SKM-1 treated with dmso at 0.1 percent for 144 hours (cell line): ENCODE results near the gene IKBKE.

Experiments
- DNase-seq: peaks from one replicate; lab custom pipeline; 2025; ENCODE audit not compliant: unreplicated experiment; lab: John Stamatoyannopoulos, UW

The IKBKE gene

GRCh38 chr1:206453111-206453510, 17.2 kb upstream of the IKBKE start:
- no peak for DNase-seq

- no peak for DNase-seq
These were observed 15.0 kb upstream of the IKBKE start for GRCh38 chr1:206455289-206455665.

- no peak for DNase-seq
These were observed 14.5 kb upstream of the IKBKE start for GRCh38 chr1:206455666-206456344.

DNA sequence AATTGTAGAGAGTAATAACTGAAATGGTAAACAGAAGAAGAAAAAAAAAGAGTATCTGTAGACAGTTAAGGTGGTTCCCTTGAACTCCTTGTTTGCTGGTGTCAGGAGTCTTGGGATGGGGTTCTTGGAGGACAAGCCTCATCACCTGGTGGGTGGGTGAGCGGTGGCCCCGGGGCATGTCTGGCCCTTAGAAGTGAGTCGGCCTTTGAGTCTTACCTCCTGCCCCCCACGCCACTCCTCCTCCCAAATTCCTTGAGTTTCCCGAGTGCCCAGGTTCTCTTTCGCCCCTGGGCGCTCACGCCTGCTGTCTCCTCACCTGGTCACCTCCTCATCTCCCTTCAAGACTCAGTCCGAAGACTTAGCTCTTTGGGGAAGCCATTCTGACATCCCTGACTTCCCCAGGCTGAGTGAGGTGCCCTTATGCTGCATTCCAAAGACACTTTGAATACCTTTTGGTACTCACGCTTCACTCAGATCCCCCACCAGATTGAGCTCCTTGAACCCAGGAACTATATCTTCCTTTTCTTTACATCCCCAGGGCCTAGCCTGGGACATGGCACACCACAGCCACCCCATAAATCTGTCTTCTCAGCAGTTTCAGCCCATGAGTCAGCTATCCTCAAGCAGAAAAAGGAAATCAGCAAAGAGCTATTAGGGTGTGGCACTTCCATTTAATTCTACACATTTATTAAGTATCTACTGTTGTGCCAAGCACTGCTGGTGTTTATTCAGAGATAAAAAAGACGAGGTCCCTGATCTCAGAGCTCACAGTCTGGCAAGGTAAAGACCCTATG, 13.5 kb upstream of the IKBKE start:
- DNase-seq, result no peak

DNA sequence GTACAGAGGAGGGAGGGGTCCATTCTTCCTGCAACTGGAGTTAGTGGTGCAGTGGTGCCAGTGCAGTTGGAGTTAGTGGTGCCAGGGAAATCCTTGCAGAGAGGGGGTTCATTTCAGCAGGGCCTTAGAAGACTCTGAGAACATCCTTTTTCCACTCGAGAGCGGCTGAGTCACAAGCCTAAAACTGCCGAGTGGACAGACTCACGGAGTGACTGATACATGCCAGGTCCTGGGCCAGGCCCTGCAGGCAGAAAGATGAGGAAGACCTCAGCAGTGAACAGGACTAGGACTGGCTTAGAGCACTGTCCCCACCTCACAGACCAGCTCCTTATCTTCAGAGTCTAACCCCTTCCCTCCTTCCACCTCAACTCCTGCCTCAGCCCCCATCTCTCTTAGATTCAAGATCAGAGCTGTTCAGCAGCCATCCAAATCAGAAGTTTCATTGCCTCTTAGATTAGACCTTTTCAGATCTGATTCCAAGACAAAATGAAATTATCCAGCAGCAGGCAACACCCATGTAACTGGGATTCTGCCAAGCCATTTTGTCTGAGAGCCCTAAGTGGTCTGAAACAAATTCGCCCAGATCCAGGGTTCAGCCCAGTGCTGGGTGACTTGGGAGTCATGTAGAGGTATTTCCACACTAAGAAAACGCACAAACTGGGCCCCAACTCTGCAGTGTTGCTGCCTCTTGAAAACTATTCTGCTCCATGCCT, 12.7 kb upstream of the IKBKE start:
- no peak for DNase-seq

GRCh38 chr1:206459703-206460102, 10.6 kb upstream of the IKBKE start:
- no peak for DNase-seq

DNA sequence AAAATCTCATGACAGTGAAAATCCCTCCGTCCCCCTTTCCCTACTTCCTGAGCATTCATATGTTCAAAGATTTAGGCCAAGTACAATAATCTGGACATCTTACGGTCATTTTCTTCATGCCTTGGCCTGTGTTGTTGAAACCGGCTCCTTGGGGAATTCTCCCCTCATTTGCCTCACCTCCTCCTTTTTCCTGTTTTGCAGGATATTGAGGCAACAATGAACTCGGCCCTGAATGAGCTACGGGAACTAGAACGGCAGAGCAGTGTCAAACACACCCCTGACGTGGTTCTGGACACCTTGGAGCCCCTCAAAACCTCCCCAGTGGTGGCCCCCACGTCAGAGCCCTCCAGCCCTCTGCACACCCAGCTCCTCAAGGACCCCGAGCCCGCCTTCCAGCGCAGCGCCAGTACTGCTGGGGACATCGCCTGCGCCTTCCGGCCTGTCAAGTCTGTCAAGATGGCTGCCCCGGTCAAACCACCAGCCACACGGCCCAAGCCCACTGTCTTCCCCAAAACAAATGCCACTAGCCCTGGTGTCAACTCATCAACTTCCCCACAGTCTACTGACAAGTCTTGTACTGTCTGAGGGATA, 9.3 kb upstream of the IKBKE start:
- DNase-seq, result no peak

DNA sequence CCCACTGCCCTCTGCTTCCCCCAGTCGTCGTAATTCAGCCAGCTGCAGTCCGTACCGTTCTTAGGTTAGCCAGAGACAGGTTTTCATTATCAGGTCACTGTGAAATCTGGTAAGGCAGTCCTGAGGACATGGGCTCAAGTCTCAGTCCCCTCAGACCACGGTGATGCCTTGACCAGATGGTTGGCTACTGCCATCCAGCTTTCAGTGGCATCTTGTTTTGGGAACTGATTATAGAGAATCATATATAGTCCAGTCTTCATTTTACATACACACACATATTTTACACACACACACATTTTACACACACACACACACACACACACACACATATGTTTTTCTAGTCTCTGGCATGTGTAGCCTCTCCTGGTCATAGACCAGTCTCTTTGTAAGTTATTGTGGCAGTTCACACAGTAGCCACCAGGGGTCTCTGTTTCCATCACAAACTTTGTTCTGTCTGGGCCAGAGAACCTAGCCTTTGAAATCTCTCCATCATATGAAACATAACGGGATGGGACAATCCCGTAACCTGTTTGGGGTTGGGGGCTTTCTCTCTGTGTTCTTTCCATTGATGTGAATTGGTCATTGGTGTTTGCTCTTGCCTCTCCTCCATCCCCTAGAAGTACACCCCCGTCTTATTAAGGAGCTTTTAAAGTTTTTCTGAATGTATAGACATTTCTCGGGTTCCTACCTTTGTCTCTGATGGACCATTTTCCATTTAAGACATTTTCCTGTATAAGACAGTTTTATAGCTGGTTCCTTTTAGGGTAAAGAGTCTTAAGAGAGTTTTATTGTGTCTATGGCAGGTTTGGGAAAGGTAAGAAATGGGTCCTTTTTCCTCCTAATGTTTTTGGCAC, 8.4 kb upstream of the IKBKE start:
- DNase-seq, result peak; percentile 77

- no peak for DNase-seq
These were observed 7.1 kb upstream of the IKBKE start for GRCh38 chr1:206463137-206463536.

- DNase-seq, result no peak
These were observed 6.4 kb upstream of the IKBKE start for GRCh38 chr1:206463911-206464310.

DNA sequence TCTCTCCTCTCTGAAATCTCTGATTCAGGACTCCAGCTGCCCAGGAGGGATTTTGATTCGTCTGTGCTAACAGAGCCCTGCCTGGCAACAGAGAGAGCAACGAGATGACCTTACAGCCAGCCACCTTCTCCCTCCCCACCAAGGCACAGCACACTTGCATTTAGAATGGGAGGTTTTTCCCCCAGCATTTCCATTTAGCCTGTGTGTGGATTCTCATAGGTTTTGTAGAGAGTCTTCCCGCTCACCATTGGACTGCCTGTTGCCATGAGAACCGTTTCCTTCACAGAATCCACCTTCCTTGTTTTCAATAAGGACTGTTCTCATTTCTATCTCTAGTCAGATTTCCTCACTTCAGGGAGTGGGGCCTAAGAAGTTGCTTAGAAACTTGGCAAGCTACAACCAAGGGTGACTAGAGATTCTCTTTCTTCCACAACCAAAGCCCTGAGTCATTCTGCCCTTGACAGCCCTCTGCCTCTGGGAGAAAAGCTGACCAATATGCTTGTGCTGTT, 5.8 kb upstream of the IKBKE start:
- DNase-seq, result peak; percentile 65

DNA sequence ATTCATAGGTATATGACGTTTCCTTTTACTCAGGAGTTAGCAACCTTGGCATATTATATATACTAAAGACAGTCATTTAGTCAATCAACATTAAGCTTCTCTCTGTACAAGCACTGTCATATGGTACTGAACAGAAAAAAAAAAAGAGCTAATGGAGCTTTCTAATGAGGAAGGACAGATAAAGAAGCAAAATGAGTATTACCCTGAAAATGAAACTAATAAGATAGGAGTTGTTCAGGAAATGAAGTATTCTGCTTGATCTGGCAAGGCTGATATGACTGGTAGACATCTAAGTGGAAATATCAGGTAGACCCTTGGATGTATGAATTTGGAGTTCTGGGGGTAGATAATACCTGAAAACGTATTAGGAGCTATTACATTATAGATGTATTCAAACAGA, 4.3 kb upstream of the IKBKE start:
- DNase-seq, result no peak

GRCh38 chr1:206466840-206467649, 3.2 kb upstream of the IKBKE start:
- DNase-seq, result no peak

GRCh38 chr1:206467915-206468314, 2.4 kb upstream of the IKBKE start:
- peak; percentile 99 for DNase-seq

- DNase-seq, result peak; percentile 24
These were observed 1.7 kb upstream of the IKBKE start for GRCh38 chr1:206468571-206468970.

DNA sequence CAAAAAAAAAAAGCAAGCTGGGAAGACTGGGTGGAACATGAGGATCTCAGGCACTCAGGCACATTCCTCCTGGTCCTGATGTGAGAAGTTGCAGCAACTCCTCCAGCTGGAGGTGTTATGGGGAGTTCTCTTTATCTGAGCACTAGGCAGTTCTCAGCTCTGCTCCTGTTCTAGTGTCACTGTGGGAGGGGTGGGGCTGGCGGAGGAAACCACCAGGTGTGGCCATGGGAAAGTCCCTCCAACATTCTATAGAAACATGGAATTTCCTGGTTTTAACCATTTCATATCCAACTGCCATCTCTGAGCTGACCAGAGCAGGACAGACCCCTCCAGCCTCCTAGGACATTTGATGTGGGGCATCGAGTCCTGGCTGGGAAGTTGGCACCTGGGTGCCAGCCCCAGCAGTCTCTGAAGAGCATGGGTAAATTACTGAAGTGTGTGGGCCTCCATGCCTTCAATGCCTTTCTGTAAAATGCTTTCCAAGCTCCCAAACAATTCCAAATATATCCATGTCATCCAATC, 804 bp upstream of the IKBKE start:
- DNase-seq, result no peak

DNA sequence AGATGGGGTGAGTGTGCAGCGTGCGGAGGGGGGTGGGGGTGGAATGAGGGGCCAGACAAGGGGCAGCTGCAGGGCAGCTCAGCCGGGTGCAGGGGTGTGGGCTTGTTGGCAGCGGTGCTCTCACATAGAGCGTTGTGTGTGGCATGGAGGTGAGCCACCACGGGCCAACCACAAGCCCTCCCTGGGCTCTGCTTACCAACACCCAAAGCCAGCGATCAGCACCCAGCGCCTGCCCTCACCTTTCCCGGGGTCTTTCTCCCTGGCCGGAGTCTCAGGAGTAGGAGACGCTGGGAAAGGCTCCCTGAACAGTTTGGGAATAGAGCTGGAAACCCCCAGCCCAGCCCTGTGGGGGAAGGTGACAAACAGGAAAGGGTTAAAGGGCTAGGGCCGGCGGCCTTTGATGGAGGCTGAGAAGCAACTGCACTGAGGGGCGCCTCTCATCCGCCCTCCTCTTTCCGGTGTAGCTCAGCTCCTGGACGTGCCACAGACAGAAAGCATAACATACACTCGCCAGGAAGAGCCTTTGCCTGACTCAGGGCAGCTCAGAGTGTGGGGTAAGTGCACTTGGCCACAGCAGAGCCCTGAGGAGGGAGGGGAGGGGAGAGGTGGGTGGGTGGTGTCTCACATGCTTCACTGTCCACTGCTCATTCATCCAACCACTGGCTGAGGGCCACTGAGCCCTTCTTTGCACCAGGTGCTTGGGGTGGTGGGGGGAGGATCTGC, 577 bp downstream of the IKBKE start:
- DNase-seq, result peak; percentile 43

DNA sequence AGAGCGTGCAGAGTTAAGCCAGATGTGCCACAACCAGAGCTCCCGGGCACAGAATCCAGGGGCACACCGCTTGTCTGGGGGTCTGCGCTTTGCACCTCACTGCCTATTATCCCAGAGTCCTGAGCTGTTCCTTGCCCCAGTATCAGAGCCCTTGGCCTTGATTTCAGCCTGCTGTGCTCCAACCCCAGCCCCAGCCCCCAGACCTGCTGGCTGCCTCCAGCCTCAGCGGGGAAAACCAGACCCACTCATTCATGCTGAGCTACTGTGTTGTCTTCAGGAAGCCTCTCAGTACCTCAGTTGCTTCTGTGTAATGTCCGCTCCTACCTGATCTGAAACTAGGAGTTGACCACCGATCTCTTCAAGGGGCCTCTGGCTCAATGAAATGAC, 1.1 kb downstream of the IKBKE start:
- no peak for DNase-seq

DNA sequence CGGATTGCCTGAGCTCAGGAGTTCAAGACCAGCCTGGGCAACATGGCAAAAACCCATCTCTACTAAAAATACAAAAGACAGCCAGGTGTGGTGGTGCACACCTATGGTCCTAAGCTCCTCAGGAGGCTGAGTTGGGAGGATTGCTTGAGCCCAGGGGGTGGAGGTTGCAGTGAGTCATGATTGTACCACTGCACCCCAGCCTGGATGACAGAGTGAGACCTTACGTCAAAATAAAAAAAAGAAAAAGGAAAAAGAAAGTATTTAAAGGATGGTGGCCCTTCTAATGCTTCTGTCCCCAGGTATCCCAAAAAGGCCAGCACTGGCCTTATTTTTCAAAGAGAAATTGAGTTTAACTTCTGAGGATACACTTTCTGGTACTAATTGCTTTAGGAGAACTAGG, 1.7 kb downstream of the IKBKE start:
- DNase-seq, result no peak
